HG03342 (cell line): ENCODE data around the gene SF3A1.

Experiments
- ATAC-seq: cut with Tn5 transposase; IDR thresholded peaks from one replicate; pipeline ENCODE4 v1.9.1; 2021; ENCODE audit warnings: mild to moderate bottlenecking, moderate library complexity; ENCODE audit not compliant: unreplicated experiment

SF3A1 gene

DNA sequence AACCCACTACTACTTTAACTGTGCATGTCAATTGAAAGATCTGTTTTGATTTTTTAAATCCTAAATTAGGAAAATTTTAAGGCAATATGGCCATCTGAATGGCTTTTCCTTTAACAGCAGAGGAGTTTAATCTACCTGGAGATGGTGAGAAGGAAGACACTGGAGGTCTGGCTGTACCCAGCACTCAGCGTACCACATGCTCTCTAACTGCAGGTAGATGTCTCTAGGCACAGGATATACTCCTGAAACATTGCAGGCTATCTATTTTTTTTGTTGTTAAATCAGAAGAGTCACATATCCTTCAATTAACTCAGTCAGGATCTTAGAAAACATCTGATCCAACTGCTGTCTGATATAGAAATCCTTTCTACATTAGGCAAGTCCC, 50.1 kb downstream of the SF3A1 start:
- no peak for ATAC-seq

DNA sequence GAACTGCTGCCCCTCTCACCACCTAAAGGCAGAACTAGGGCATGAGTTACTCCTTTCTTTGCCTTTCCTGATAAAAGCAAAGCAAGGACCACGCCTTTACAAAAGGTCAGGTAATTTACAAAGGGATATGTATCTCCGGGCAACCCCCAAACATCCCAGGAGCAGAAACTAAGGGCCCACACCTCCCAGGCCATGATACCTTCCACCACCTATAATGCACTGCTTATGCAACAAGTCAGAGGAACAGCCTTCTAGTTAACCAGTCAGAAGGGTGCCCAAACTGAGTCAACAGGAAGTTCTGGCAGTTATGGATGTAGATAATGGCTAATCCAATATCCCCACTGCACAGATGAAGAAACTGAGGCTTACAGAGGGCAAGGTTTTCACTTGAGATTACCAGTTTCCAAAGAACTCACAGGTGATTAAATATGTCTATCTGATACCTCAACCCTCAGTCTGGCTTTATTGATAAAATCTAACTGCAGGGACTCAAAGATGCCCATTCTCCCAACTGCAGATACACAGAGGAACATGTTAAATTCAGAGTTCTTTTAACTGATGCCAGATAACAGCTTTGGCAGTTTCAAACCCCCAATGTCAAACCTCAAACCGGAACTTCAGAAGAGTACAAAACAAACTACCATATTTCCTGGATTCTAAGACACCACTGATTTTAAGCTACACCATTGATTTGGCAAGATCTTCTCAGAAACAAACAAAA, 50.6 kb downstream of the SF3A1 start:
- ATAC-seq, result no peak

DNA sequence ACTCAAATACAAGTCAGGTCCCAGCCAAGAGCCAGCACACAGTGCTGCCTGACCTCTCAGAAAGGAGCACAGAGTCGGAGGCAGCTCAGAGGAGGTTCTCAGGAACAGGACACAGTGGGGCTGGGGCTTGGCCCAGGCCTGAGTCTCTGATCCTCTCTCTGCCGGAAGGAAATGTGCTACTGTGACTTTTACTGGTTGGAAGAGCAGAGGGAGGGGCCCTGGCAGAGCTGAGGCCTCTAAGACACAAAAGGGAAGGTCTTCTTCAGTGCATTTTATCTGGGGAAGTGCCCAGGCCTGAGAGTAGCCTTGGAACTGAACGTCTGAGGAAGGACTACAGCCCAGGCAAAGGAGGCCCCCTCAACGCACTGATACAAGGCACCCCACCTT, 51.2 kb downstream of the SF3A1 start:
- ATAC-seq, result peak; percentile 38

DNA sequence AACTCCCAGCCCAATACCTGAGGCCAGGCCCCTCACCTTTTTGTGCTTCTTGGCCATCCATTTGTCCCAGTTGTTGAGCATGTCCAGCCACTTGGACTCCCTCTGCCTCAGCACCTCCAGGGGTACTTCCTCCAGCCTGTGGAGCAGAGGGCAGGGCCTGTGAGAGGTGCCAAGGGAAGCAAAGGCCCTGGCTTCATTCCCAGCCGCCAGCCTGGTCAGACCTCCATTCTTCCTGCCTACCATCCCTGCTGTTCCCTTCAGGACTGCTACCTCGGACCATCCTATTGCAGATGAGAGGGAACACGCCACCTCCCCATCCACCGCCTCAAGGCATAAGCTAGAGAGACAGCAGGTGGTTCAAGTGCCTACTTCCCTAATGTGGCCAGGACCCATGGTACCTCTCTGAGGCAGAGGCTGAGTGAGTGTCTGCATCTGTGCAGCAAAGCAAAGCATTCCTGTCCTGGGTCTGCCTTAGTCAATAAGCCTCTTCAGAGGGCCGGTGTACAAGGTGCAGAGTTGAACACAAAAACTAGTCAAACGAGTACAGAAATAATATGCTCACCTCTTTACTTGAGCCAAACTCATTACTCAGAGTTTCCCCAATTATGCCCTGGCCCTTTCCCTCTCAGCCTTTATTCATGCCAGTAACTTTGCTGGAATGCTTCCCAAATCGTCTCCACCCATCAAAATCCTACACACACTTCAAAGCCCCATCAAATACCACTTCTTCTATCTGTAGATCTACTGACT, 52.0 kb downstream of the SF3A1 start:
- ATAC-seq, result no peak

DNA sequence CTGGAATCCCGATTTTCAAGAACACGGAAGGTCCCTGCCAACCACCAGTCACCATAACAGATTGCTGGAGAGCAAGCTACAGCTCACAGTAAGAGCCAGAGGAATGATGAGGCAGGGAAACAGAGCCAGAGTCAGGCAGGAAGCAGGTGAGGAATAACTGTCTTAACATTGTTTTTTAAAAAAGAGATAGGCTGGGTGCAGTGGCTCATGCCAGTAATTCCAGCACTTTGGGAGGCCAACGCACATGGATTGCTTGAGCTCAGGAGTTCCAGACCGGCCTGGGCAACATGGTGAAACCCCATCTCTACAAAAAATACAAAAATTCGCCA, 53.9 kb downstream of the SF3A1 start:
- no peak for ATAC-seq

DNA sequence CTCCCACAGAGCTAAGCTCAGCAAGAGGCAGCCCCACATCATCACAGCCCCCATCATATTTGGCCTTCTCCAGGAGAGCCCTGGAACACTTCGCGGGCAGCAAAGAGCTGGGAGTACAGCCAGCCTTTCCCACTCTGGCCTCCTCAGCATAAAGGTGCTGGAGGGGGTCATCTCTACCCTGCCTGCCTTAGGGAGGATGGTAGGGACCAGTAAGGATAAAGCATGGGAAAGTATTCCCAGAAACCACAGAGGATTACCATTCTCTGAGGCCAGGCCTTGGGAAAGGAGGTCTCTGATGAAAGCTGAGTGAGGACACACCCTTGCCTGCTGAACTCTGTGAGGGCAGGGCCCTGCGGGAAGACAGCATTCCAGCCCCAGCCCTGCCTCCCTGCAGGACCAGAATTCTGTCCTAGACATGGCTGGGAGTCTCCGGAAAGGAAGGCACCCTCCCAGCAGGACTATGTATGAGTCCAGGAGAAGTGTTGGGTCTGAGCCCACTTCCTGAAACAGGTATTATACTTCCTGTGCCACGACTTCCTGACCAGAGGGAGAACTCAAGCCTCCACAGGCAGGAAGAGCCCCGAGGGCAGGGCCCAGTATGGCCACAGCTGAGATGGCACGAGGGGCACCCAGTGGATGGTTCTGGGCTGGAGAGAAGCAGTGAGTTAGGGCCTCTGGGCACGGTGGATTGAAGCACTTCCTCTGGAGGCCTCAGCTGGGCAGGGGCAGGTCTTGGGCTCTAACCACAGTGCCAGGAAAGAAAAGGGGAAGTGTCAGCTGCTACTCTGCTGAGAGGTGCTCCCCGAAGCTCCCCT, 54.5 kb downstream of the SF3A1 start:
- no peak for ATAC-seq

DNA sequence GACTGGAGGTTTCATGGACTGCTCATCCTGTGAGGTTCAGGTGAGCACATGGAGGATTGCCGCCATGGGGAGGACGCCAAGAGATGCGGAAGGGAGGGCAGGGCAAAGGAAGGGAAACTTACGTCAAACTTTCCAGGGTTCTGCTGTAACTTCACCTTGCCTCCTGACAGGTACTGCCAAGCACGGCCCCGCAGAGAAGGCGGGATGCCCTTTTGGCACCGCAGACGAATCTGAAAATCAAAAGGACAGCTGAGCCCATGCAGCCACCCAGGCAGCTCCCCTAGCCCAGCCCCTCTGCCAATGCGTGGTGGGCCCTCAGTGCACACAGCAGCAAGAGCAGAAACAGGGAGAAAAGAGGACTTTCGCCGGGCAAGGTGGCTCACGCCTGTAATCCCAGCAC, 57.4 kb downstream of the SF3A1 start:
- no peak for ATAC-seq

DNA sequence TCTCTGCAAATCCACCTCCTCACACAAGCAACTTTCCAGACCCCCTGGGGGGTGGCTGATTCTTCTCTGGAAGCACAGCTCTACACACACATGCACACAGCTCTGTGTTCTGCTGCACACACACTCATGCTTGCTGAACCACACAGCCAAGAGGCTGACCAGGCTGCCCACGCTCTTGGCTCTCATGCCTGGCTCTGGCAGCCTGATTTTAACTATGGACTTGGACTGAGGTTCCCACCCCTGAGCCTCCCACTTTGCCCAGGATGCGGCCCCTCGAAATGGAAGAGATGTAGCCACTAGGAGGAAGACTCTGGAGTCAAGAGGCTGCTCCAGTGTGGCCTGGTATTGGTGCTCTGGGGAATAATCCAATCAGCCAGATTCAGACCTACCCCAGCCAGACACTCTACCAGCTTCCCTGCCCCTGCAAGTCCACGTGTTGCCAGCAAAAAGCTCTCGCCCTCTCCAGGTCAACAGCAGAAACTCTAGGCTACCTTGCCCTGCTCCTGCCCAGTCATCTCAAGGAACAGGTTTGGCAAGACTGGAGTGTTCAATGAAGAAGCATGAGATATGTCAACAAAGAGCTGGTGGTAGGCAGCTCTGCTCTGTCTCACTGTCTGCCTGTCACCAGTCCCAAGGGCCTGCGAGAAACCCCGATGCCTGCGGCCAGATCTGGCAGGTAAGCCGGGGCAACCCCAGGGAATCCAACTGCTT, 58.5 kb downstream of the SF3A1 start:
- ATAC-seq, result no peak

DNA sequence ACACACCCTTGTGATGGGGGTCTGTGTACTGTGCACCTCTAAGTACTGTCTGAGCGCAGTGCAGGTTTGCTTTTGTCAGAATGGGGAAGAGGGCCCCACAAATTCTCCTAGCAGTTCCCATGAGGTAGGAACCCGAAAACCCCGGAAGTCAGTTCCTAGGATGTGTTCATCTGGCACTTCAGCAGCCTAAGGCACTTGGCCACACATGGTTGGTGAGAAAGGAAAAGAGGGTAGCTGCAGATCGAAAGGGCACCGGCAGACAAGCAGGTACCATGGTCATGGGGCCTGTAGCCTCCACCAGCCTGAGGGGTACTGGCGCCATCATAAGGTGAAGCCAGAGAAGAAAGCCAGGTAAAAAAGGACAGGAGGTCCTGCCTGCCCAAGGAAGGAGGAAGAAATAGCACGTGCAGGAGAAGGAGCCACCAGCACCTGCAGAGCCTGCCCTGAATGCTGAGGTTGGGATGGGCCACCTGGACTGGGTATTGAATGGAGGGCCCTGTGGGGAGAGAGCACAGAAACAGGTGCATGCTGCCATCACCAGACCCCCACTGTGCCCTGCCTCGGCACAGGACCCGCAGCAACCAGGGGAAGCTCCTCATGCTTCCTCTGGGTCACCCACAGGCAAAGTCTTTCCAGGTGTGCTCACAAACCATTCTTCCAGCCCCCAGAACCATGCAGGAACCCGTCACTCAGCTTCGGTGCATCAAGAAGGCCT, 59.3 kb downstream of the SF3A1 start:
- no peak for ATAC-seq

DNA sequence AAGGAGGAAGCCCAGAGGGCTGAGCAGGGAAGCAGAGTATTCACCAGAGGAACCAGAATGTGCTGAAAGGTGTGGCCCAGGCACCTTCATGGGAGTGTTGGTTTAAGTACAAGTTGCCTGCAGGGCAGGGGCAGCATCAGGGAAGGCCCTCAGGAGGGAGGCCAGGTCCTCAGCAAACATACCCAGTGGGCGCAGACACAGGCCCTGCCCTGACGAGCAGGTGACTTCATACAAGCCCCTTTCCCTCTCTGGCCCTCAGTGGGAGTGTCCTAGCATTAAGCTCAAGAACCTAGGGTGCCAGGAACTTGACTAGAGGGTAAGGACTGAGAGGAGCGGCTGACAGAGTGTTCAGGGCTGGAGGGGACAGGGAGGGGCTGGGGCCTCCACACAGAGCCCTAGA, 59.9 kb downstream of the SF3A1 start:
- ATAC-seq, result no peak

DNA sequence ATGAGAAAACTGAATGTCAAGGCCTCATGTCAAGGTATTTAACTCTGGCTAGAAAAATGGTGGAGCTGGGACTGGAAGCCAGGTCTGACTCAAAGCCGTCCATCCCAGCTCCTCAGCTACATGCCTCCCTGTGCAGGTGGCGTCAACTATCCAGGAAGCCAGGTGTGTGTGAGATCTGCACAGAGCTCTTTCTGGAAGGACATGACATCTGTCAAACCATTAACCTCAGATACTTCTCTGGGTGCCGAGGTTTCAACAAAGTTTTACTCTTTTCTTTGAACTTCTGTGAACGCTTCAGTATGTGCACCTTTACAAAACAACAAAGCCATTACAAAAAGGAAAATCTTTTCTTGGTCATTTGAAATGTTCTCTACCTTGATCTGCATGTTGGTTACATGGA, 60.4 kb downstream of the SF3A1 start:
- no peak for ATAC-seq

DNA sequence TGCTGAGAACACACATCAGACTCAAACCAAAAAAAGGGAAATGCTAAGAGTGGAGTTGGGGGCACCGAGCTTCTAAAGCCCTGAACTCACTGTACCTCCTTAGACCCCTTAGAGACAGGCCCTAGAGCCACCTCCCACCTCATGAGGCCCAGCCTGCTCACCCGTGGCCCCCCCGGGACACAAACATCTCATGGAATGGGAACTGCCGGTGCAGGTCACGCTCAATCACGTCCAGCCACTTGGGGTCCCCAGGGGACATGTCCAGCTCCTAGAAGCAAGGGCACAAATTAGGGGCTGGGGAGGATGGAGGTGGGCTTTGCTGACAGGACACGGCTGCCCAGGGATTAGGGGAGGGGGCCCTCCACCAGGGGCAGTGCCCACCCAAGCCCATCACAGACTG, 61.1 kb downstream of the SF3A1 start:
- no peak for ATAC-seq

DNA sequence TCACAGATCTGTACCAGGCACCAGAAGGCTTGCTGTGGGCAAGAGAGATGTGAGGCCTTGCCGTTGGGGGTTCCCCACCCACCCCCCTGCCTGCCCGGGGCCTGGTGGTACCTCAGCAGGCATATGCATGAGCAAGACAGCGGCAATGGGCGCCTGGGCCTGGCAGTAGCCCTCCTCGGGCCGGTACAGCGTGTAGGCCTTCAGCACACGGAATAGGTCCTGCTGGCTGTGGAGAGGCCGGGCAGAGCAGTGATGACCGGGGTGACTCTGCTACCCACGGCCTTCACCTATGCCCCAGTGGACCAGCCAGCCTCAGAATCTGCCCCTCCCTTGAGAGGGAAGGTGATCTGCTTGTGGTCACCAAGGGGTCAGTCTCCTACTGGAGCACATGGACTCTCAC, 61.9 kb downstream of the SF3A1 start:
- ATAC-seq, result no peak

DNA sequence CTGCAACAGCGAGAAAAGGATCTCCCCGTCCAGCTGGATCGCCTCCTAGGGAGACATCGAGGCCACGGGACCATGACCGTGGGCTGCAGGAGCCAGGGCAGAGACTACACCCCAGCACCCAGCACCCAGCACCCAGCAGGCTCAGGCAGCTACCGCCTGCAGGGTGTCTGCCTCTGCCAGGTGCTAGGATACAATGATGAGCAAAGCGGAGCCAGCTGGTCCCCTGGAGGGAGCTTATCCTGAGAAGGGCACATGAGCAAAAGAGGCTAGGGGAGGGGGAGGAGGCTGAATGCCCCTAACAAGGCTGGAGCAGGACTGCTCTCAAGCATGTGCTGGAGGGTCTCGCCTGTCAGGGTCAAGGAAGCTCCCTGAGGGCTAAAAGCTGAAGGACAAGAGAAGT, 62.6 kb downstream of the SF3A1 start:
- no peak for ATAC-seq

DNA sequence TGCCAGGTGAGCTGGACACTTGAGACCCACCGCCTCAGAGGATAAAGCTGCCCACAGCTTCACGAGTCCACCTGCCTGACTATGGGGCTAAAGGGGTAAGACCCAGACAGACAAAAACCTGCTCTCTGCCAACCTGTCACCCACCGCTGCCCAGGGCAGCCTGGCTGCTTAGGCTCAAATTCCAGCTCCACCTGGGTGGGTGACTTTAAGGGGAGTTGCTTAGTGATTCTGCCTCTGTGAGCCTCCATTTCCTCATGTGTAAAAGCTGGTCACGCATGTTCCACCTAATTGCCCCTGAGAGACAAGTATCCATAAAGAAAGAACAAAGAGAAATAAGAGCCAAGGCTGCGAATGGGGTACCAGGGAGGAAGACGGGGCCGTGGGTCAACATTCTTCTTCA, 63.7 kb downstream of the SF3A1 start:
- ATAC-seq, result no peak

DNA sequence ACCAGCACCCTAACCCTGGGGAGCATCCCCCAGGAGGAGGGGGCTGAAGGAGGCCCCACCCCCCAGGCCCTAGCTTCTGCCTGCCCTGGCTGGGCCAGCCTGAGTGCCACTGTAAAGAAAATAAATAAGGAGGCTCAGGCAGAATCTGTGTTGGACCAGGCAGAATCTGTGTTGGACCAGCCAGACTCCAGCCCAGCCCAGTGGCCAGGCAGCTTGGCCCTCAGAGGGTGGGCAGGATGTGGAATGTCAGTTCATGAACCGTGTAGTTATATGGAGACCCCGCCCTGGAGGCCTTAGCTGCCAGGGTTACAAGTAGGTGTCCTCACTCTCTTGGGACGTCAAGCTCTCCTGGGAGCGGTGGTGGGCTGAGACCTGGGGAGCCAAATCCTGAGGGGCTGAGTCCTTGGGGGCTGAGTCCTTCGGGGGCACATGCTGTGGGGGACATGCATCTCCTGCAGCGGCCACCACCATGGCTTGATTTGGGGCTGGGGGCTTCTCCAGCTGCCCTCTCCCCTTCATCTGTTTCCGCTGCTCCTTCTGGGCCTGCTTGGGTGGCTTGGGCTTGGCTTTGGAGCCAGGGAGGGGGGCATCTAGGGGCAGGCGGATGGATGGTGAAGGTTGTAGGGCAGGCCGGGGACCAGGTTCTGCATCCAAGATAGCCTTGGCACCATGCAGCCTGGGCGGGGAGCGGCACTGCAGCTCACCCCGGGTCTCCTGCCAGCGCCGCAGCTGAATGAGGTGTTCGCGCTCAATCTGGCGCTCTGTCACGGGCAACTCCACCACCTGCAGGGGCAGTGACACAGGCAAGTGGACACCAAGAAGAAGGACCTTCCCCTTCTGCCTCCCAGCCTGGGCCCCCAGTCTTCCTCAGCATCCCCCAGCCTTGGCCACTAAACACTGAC, 64.4 kb downstream of the SF3A1 start:
- no peak for ATAC-seq

DNA sequence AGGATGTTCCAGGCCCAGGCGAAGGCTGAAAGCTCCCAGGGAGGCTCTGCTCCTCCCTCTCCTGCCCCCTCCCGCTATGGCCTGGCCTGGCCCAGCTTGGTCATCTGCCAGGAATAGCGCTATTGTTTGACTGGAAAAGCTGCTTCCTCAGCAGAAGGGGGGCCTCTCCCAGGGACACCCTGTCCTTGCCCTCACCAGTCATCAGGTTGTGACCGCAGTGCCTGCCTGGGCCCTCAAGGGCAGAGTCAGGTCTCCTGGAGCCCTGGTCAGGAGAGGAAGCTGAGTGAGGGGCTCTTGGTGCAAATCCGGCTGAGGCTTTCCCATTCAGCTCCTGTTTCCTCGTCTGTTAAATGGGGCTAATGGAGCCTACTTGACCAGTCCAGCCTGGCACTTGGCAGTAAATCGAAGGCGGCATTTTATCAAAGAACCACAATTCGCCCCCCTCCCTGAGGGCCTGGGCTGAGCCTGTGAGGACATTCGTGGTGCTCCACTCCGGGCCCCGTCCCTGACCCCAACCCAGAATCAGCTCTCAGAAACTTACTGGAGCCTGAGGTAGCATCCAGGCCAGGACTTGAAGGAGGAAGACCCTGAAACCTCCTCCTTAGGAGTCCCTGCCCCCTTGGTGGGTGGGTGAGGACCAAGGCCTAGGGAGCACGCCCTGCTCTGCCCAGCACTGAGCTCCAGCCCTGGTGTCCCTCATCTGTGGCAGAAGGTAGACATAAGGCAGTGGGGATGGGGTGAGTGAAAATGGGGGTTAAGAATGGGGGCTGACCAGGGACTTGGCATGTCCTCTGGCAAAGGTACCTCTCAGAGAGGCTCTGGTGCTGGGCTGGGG, 65.4 kb downstream of the SF3A1 start:
- ATAC-seq, result no peak

DNA sequence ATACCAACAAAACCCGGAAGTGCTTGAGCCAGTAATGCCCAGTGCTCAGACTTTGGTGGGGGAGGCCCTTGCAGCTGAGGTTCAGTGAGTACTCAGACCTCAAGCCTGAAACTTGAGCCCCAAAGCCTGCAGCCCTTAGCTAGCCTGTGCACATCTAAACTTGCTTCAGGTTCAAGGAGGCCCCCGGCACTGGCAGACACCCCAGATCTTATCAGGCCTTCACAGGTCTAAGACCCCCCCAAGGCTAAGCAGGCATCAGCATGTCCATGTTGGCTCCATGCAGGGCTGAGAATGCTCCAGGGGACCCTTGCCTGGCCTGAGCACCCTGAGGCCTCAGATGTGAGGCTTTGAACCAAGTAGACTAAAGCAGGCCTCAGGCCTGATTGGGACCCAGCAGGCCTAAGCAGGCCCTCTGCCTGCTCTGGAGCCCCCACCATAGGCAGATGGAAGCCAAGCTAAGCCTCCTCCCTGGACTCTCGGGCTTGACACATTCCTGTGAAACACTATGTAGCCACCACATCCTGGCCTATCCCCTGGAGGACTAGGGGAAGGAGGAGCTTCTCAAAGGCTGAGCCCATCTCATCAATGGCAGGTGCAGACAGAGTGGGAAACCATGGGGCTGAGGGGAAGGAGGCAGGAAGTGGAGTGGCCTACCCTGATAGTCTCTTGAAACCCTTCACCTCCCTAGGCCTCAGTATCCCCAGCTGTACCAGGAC, 66.2 kb downstream of the SF3A1 start:
- ATAC-seq, result no peak
